Measurements from ENCODE around the gene TACR1.
"Not testable (repeated sequence)": the region's sequence is repeated elsewhere in the genome, so short reads cannot be mapped to it uniquely, and the experiment has no call there.

The TACR1 gene

DNA sequence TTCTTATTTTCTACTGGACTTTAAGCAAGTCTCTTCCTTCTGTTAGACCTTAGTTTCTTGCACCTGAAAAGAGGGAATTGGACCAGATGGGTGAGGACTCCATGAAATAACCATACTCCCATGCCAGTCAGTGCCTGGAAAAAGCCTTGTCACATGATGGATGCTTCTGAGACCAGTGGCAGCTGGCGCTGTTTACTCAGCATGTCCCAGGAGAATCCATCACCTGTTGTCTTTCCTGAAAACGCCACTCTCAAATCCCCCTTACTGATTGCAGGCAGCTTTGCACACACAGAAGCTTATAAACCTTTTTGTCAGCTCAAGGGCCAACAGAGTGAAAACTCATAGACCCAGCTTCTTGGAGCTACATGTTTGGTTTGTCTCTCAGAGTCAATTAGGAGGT is 123.2 kb downstream of the TACR1 start:
- DNase-seq, result no peak

- DNase-seq, result no peak
Measured at GRCh38 chr2:75074708-75075107, 124.6 kb downstream of the TACR1 start.

- no peak for DNase-seq
Measured at GRCh38 chr2:75074228-75074627, 125.1 kb downstream of the TACR1 start.

DNA sequence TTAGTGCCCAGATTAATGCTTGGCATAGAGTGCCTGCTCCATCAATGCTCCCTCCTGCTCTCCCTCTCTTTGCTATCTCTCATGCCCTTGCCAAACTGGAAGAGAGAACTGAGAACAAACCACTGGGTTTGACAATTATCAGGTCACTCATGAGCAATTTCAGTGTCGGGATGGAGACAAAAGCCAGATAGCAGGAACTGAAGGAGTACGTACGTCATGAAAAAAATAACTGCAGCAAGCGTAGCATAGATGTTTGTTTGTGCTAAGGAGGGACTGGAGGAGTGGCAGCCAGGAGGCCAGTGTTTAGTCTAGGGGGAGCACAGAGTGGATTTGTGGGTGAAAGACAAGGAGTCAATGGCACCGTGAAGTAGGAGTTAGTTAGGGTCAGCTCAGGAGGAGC is 127.6 kb downstream of the TACR1 start:
- no peak for DNase-seq

GRCh38 chr2:75068546-75068945 is 130.8 kb downstream of the TACR1 start:
- DNase-seq, result no peak

GRCh38 chr2:75067506-75067905 is 131.8 kb downstream of the TACR1 start:
- DNase-seq, result no peak

GRCh38 chr2:75066121-75066902 is 133.0 kb downstream of the TACR1 start:
- no peak for DNase-seq

DNA sequence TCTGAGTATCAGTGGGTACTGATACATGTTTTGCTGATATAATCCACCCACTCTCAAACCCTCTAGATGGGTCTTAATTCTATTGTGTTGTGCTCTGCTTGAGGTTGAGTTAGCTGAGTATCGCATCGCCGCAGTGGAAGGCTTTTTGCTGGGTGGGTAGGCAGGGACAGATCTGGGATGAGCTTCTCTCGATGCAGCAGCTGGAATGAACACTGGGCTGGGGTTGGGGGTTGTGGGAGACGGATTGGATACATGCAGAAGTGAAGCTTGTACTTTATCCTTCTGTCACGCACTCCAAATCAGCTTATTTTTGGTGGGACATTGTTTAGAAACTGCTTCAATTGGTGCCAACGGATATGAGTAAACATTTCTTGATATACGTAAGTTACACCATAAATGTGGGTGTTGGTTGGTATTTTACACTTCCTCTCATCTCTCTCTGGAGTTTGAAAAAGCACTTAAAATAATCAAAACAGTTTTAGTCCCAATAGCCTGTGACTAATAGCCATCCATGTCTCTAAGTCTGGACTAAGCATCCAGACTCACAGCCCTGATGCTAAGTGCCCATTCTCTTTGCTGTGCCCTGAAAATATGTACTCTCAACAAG is 133.8 kb downstream of the TACR1 start:
- DNase-seq, result peak; percentile 34

- DNase-seq, result peak; percentile 53
Measured at GRCh38 chr2:75064691-75065396, 134.5 kb downstream of the TACR1 start.

- DNase-seq, result no peak
Measured at GRCh38 chr2:75063906-75064305, 135.4 kb downstream of the TACR1 start.

- DNase-seq, result no peak
Measured at GRCh38 chr2:75058427-75058826, 140.9 kb downstream of the TACR1 start.

GRCh38 chr2:75057150-75057549 is 142.2 kb downstream of the TACR1 start:
- not testable (repeated sequence) for DNase-seq

- DNase-seq, result no peak
Measured at GRCh38 chr2:75055820-75056675, 143.3 kb downstream of the TACR1 start.

- DNase-seq, result no peak
Measured at GRCh38 chr2:75055142-75055819, 144.0 kb downstream of the TACR1 start.

- no peak for DNase-seq
Measured at GRCh38 chr2:75054296-75054695, 145.0 kb downstream of the TACR1 start.

- DNase-seq, result no peak
Measured at GRCh38 chr2:75053484-75054112, 145.7 kb downstream of the TACR1 start.

DNA sequence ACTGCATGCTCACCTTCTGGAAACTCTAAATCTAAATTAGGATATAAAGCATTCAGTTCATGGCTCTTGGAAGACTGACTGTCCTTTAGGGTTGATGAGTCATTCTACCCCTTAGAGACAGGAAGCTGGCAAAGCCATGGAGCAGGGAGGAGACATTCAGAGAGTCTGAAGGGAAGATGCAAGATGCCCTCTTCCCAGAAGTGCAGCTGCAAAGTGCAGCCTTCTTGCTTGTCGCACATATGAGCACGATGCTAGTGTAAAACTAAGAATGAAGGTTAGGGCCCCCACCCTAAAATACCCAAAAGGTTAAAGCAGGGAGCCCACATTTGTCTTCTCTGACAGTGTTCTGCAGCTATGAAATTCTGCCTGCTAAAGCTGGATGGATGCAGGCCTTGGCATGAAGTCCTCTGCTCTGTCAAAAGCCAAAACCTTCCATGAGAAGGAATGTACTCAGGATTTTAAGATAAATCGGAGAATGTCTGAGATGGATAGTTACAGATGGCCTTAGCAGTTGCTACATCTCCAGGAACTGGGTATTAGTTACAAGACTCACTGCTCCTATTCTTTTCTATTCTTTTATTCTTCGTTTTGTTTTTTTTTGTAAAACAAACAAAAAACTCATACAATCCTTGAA is 151.2 kb downstream of the TACR1 start:
- DNase-seq, result peak; percentile 64

- DNase-seq, result peak; percentile 56
Measured at GRCh38 chr2:75047189-75047991, 151.9 kb downstream of the TACR1 start.

- no peak for DNase-seq
Measured at GRCh38 chr2:75045526-75046050, 153.7 kb downstream of the TACR1 start.

DNA sequence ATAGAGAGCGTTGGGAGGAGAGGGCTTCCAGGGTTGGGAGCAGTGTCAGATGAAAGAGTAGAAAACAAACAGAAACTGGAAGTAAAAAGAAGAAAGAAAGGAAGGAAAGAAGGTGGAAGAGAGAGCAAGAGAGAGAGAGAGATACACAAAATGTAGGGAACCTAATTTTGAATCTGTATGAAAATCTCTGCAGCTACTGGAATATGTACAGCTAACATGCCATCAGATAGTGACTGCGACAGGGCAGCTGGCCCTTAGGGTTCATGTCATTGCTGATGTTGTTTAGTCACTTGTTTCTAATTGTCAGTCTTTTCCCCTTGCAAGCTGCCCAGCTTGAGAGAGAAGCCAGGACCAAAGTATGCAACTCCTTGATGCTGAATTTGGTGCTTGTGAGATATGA is 155.0 kb downstream of the TACR1 start:
- DNase-seq, result no peak
